HL-60 (cell line): Measurements from ENCODE around the gene AVPR1B.

Source experiments
- DNase-seq, 2 experiments: peaks; one replicate each; pipeline ENCODE4 v3.0.0-alpha.2; 2010 to 2020; ENCODE audit warnings: low read depth in 1 of 2, low spot score in 1 of 2
- H3K27ac ChIP-seq: fragments of 250-450 bp; sonication (Bioruptor Pico); replicated peaks from 2 replicates; pipeline ENCODE4 v1.5.1; 2020; ENCODE audit warnings: mild to moderate bottlenecking, moderate library complexity
- H3K27me3 ChIP-seq: fragments of 250-450 bp; sonication (Bioruptor Pico); 2 replicates; pipeline ENCODE4 v1.5.1; 2021; ENCODE audit warnings: mild to moderate bottlenecking, moderate library complexity; ENCODE audit not compliant: insufficient read depth, poor library complexity, severe bottlenecking
- H3K4me3 ChIP-seq: replicated peaks from 2 replicates; pipeline ENCODE4 v1.5.1; 2011; ENCODE audit warnings: mild to moderate bottlenecking, control low read depth, low read length; ENCODE audit not compliant: insufficient read depth
- GABPA ChIP-seq: IDR thresholded peaks from 2 replicates; pipeline ENCODE4 v1.6.1; 2012; ENCODE audit warnings: low read depth
- POLR2AphosphoS5 ChIP-seq: IDR thresholded peaks from 2 replicates; pipeline ENCODE4 v1.6.1; 2012; ENCODE audit warnings: low read depth
- SPI1 ChIP-seq: IDR thresholded peaks from 2 replicates; pipeline ENCODE4 v1.6.1; 2012; ENCODE audit warnings: low read depth, mild to moderate bottlenecking, borderline replicate concordance
- TF ChIP-seq, protein P1 (sequence below): IDR thresholded peaks from 2 replicates; pipeline ENCODE4 v1.6.1; 2012; ENCODE audit warnings: low read depth; ENCODE audit not compliant: insufficient replicate concordance
- TF ChIP-seq, protein P2 (sequence below): IDR thresholded peaks from one replicate; pipeline ENCODE4 v1.5.1; 2011; ENCODE audit warnings: low read length, control low read depth, inconsistent platforms; ENCODE audit not compliant: insufficient read depth

The AVPR1B gene

DNA sequence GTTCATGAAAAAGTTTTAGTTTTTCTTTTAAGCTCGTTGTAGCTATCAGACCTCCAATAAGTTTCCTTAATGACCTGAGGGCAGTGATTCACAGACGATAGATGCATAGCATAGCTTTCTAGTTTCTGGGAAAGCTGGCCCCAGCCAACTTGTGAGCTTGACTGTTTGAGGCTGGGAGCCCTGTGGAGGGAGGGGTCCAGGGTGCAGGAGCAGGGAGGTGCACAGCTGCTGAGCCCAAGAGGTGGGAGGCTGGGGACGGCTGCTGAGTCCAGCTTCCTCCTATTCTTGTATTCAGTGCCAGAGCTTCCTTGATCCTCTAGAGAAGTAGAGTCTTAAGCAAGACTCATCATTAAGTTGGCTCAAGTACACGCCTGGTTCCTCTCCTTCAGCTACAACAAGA, 11.0 kb upstream of the AVPR1B start:
- no peak for TF ChIP-seq GABPA
- TF ChIP-seq POLR2AphosphoS5: no peak
- peak; percentile 10; the same call in 1 of the 2 replicates for TF ChIP-seq SPI1
- TF ChIP-seq, protein P1, sequence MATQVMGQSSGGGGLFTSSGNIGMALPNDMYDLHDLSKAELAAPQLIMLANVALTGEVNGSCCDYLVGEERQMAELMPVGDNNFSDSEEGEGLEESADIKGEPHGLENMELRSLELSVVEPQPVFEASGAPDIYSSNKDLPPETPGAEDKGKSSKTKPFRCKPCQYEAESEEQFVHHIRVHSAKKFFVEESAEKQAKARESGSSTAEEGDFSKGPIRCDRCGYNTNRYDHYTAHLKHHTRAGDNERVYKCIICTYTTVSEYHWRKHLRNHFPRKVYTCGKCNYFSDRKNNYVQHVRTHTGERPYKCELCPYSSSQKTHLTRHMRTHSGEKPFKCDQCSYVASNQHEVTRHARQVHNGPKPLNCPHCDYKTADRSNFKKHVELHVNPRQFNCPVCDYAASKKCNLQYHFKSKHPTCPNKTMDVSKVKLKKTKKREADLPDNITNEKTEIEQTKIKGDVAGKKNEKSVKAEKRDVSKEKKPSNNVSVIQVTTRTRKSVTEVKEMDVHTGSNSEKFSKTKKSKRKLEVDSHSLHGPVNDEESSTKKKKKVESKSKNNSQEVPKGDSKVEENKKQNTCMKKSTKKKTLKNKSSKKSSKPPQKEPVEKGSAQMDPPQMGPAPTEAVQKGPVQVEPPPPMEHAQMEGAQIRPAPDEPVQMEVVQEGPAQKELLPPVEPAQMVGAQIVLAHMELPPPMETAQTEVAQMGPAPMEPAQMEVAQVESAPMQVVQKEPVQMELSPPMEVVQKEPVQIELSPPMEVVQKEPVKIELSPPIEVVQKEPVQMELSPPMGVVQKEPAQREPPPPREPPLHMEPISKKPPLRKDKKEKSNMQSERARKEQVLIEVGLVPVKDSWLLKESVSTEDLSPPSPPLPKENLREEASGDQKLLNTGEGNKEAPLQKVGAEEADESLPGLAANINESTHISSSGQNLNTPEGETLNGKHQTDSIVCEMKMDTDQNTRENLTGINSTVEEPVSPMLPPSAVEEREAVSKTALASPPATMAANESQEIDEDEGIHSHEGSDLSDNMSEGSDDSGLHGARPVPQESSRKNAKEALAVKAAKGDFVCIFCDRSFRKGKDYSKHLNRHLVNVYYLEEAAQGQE: no peak
- TF ChIP-seq, protein P2, sequence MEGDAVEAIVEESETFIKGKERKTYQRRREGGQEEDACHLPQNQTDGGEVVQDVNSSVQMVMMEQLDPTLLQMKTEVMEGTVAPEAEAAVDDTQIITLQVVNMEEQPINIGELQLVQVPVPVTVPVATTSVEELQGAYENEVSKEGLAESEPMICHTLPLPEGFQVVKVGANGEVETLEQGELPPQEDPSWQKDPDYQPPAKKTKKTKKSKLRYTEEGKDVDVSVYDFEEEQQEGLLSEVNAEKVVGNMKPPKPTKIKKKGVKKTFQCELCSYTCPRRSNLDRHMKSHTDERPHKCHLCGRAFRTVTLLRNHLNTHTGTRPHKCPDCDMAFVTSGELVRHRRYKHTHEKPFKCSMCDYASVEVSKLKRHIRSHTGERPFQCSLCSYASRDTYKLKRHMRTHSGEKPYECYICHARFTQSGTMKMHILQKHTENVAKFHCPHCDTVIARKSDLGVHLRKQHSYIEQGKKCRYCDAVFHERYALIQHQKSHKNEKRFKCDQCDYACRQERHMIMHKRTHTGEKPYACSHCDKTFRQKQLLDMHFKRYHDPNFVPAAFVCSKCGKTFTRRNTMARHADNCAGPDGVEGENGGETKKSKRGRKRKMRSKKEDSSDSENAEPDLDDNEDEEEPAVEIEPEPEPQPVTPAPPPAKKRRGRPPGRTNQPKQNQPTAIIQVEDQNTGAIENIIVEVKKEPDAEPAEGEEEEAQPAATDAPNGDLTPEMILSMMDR: no peak
- DNase-seq: peak; percentile 11 to 66

DNA sequence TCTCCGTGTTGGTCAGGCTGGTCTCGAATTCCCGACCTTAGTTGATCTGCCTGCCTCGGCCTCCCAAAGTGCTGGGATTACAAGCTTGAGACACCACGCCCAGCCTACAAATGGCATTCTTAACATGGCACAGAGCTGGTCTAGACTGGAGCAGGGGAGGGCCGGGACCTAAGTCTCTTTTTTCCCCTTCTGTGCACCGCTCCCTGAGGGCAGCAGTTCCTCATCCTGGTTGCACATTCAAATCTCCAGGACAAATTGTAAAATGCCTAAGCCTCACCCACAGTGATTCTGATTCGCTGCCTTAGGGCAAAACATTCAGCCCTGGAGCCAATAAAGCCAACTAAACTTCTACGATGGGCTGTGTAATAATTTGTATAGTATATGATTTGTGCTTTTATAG, 10.1 kb upstream of the AVPR1B start:
- no peak for DNase-seq

More for the DNA sequence above, 11.0 kb upstream of the AVPR1B start:
- Histone ChIP-seq H3K4me3 (no peak overlapping the region), H3K27ac (no peak overlapping the region), H3K27me3 (no peaks in the 10 kb centered on the region)

DNA sequence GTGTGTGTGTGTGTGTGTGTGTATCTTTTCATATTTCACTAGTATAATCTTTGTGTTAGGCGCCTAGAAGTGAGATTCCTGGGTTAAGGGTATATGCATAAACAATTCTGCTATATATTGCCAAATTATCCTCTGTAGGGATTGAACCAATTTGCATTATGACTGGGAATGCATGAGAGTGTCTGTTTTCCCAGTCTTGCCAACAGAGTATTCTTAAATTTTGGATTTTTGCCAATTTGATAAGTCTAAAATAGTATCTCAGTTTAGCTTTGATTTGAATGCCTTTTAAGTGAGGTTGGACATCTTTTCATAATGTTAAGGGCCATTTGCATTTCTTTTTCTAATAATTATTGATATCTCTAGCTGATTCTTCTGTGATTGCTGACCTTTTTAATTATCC, 8.2 kb upstream of the AVPR1B start:
- DNase-seq: no peak
- no peaks in the 10 kb centered on the region for H3K27me3 ChIP-seq
- TF ChIP-seq GABPA (no peak), SPI1 (no peak), POLR2AphosphoS5 (no peak)
- TF ChIP-seq, protein P2: no peak
- TF ChIP-seq, protein P1: no peak

More for the DNA sequence above, 10.1 kb upstream of the AVPR1B start:
- TF ChIP-seq, protein P1: no peak
- TF ChIP-seq GABPA: no peak
- TF ChIP-seq, protein P2: no peak
- TF ChIP-seq SPI1: no peak
- no peak for TF ChIP-seq POLR2AphosphoS5
- Histone ChIP-seq H3K27ac (no peak overlapping the region), H3K27me3 (no peaks in the 10 kb centered on the region), H3K4me3 (no peak overlapping the region)

More for the DNA sequence above, 8.2 kb upstream of the AVPR1B start:
- Histone ChIP-seq H3K27ac (no peak overlapping the region), H3K4me3 (no peak overlapping the region)
